ENCODE results near the gene MAP7D2.
"Not testable (repeated sequence)": the region's sequence is repeated elsewhere in the genome, so short reads cannot be mapped to it uniquely, and the experiment has no call there.

Gene MAP7D2

DNA sequence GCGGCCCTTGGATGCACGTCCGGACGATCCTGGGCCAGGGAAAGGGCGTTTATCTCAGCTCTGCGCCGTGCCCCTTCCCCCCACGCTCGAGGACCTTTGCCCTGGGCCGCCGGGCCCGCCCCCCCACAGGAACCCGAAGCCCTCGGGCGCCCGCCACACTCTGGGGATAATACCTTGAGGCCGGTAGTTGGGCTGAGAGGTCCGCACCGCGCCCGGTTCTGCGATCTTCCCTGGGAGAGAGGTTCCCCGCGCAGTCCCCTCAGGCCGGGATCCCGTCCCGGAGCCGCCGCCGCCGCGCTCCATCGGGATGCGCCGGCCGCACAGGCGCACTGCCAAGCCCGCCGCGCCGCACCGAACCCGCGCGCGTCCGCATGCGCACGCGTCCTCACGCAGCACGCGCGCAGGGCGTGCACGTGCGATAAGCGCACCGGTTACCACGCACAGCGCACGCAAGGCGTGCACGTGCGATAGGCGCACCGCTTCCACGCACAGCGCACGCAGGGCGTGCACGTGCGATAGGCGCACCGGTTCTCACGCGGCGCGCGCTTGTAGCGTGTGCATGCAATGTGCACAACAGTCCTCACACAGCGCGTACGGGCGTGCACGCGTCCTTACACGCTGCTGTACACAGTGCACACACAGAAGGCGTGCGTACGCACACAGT is at the start of gene MAP7D2:
MAP7D2 (minus strand) TSS at position 331 of the 664 bp plus-strand sequence; CDS start at position 303, 28 bp downstream.
- in situ Hi-C loops (cut with HindIII; ENCODE audit: low pct_unique_long_range_greater_than_20kb, low sequenced_read_pairs), result no loop called here
- TF ChIP-seq JUND (IDR thresholded peaks at IDR 0.05; ENCODE audit: low read depth), result no peak

DNA sequence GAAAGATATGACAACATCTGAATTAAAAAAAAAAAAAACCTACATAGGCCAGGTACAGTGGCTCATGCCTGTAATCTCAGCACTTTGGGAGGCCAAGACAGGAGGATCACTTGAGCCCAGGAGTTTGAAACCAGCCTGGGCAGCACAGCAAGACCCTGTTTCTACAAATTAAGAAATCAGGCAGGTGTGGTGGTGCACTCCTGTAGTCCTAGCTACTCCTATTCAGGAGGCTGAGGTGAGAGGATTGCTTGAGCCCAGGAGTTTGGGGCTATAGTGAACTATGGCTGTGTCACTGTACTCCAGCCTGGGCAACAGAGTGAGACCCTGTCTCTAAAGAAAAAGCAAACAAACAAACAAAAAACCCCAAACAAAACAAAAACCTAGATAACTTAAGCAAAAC is 45.8 kb upstream of the MAP7D2 start:
- DNase-seq (ENCODE audit: low read depth in 1 of 2, low spot score in 1 of 2); in situ Hi-C loops (cut with HindIII; ENCODE audit: low pct_unique_long_range_greater_than_20kb, low sequenced_read_pairs): not testable (repeated sequence)

More for the DNA sequence above, at the start of gene MAP7D2:
- no peak for DNase-seq (ENCODE audit: low read depth in 1 of 2, low spot score in 1 of 2)

DNA sequence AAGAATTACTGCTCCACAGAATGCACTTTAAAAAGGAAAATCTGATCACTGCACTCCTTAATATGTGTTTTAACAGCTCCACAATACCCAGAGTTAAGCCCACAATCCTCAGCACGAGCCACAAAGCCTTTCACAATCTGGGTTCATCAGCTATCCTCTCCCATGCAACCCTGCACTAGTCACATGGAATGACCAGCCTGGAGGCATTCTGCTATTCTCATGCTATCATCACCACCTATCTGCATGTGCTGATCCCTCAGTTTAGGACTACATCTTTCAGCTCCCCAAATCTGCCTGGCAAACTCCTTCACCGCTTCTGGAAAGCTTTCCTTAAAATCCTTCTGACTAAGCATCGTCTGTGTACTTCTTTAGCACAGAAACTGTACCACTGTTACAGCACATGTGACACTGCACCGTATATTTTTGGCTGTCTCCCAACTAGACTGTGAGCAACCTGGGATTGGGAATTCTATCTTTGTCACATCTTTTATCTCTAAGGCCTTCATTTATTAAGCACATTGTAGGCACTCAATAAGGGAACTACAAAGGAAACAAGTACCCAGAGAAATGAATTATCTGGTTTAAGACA is 43.2 kb upstream of the MAP7D2 start:
- no peak for TF ChIP-seq JUND (IDR thresholded peaks at IDR 0.05; ENCODE audit: low read depth)
- in situ Hi-C loops (cut with HindIII; ENCODE audit: low pct_unique_long_range_greater_than_20kb, low sequenced_read_pairs), result no loop called here
- DNase-seq (ENCODE audit: low read depth in 1 of 2, low spot score in 1 of 2), result no peak

DNA sequence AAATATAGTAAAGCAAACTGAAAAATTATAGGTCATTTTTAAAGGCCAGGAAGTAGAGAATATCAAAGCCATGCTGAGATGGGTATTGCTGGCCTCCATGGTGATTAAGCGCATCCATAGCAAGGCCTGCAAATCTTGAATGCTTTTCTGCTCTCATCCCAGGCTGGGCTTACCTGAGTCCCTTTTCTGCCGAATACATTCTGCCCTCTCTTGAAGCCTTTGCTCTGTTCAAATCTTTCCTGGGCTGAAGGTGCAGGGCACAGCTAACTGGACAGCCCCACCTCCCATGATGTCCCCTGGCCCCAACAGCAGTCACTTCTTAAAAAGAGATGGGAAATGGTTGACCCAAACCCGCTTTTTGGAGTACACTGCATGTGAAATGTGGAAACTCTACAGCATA is 35.0 kb upstream of the MAP7D2 start:
- no peak for TF ChIP-seq JUND (IDR thresholded peaks at IDR 0.05; ENCODE audit: low read depth)
- no peak for DNase-seq (ENCODE audit: low read depth in 1 of 2, low spot score in 1 of 2)
- in situ Hi-C loops (cut with HindIII; ENCODE audit: low pct_unique_long_range_greater_than_20kb, low sequenced_read_pairs), result no loop called here

DNA sequence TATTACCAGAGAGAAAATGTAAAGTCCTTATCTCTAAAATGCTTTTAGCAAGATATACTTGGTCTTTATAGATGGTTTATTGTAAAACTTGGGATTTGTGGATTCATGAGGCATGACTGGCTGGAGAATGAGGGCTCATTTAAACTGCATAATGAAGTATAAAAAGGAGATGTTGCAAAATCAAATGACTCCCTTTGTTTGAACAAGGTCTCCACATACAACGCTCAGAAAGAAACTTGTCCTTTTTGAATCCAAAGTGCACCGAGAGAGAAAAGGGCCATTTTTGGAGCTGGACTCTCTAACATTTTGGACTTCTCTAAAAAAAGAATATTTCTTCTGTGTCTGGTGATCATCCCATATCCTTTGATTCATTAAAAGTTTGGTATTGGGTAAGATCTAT is 32.6 kb upstream of the MAP7D2 start:
- no peak for TF ChIP-seq JUND (IDR thresholded peaks at IDR 0.05; ENCODE audit: low read depth)
- DNase-seq (ENCODE audit: low read depth in 1 of 2, low spot score in 1 of 2), result no peak
- in situ Hi-C loops (cut with HindIII; ENCODE audit: low pct_unique_long_range_greater_than_20kb, low sequenced_read_pairs), result no loop called here

DNA sequence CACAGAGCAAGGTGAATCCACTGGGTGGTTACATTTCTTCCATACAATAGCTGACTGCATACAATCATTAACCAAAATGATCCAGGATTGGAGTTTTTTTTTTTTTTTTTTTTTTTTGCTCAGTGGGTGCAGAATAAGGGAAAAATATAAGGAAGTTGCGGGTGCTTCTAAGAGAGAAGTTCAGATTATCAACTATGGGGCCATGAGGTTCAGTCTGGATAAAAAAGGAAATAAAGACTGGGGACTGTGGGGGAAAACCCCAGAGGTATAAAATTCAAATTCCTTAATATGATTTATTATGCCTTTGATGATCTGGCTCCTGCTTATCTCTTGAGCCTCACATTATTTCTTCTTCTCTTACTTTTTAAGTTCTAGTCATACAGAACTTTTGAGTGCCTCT is 30.9 kb upstream of the MAP7D2 start:
- TF ChIP-seq JUND (IDR thresholded peaks at IDR 0.05; ENCODE audit: low read depth), result no peak
- no peak for DNase-seq (ENCODE audit: low read depth in 1 of 2, low spot score in 1 of 2)
- in situ Hi-C loops (cut with HindIII; ENCODE audit: low pct_unique_long_range_greater_than_20kb, low sequenced_read_pairs), result no loop called here

DNA sequence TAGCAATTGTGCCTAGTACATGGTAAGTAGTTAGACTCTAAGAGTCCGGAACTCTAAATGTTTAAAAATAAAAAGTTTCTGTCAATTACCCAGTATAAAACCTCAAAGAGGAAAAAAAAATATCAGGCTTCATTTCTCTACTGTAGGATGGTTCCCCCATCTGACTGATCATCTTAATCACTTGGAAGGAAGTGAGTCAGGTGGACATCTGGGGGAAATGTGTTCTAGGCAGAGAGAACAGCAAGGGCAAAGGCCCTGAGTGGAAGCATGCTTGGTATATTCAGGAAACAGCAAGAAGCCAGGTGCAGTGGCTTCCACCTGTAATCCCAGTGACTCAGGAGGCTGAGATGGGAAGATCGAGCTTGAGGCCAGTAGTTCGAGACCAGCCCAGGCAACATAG is 27.8 kb upstream of the MAP7D2 start:
- in situ Hi-C loops (cut with HindIII; ENCODE audit: low pct_unique_long_range_greater_than_20kb, low sequenced_read_pairs), result no loop called here
- no peak for DNase-seq (ENCODE audit: low read depth in 1 of 2, low spot score in 1 of 2)

DNA sequence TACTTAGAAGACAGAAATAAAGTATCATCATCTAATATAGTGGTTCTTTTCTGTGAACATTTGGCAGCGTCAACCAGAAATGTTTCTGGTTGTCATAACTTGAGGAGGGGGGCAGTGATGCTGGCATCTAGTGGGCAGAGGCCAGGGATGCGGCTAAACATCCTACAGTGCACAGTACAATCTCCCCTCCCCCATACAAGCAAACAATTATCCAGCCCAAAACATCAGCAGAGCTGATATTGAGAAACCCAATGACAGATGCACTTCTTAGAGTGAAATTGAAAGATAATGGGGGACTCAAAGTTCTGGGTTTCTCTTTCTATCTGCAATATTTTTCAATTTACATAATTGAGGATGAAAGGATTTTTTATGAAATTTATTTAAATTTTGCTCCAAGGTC is 26.9 kb upstream of the MAP7D2 start:
- TF ChIP-seq JUND (IDR thresholded peaks at IDR 0.05; ENCODE audit: low read depth), result no peak
- DNase-seq (ENCODE audit: low read depth in 1 of 2, low spot score in 1 of 2), result no peak
- in situ Hi-C loops (cut with HindIII; ENCODE audit: low pct_unique_long_range_greater_than_20kb, low sequenced_read_pairs), result no loop called here

More for the DNA sequence above, 27.8 kb upstream of the MAP7D2 start:
- no peak for TF ChIP-seq JUND (IDR thresholded peaks at IDR 0.05; ENCODE audit: low read depth)

DNA sequence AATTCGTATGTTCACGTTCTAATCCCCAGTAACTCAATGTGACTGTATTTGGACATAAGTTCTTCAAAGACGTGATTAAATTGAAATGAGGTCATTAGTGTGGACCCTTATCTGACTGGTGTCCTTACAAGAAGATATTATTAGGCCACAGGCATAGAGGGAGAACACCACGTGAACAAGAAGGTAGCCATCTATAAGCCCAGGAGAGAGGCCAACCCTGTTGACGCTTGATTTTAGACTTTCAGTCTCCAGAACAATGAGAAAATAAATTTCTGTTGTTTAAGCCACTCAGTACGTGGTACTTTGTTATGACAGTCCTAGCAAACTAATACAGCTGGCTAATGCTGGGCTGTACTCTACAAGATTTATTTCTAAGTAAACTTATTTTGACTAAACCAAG is 26.4 kb upstream of the MAP7D2 start:
- no peak for TF ChIP-seq JUND (IDR thresholded peaks at IDR 0.05; ENCODE audit: low read depth)
- no peak for DNase-seq (ENCODE audit: low read depth in 1 of 2, low spot score in 1 of 2)
- in situ Hi-C loops (cut with HindIII; ENCODE audit: low pct_unique_long_range_greater_than_20kb, low sequenced_read_pairs), result no loop called here

DNA sequence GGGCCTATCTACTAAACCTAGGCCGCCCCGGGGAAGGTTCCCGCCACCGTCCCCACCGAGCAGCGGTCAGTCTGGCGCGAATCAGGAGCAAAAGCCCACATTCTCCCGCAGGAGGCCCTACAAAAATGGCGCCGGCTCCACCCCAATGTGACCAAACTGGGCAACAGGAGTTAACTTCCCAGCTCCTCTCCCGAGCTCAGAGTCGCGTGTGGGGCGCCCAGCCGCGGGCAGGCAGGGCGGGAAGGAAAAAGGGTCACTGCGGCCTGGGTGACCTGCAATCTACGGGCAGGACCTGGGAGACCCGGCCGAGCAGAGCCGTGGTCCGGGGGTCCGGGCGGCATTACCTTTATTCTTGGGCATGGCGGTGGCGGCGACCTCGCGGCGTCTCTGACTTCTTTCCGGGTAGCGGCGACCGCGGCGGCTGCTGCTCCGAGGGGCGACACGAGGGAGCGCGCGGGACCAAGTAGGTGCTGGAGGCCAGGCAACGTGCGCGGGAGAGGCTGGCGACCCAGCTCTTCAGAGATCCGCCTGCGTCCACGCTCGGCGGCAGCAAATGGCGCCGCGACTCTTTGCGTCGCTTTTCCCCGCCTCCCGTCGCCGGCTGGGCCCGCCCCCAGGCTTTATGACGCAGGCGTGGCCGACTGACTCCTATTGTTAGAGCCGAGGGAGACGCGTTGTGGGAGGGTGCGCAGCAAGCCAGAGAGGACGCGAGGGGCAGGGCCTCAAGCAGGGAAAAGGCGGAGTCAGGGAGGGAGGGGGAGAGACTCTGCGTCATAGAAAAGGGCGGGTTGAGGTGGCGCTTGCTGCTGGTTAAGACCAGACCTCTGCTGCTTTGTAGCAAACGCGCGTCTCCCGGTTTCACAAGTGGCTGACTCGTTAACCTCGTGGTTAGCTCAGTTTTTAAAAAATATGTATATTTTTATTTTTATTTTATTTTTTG is 24.8 kb upstream of the MAP7D2 start, which contains the start of gene EIF1AX:
EIF1AX (minus strand) TSS at position 558 of the 940 bp plus-strand sequence; CDS start at position 360, 198 bp downstream.
- peak; percentile 56 to 98 for DNase-seq (ENCODE audit: low read depth in 1 of 2, low spot score in 1 of 2)
- in situ Hi-C loops (cut with HindIII; ENCODE audit: low pct_unique_long_range_greater_than_20kb, low sequenced_read_pairs), result no loop called here
- TF ChIP-seq JUND (IDR thresholded peaks at IDR 0.05; ENCODE audit: low read depth), result no peak

DNA sequence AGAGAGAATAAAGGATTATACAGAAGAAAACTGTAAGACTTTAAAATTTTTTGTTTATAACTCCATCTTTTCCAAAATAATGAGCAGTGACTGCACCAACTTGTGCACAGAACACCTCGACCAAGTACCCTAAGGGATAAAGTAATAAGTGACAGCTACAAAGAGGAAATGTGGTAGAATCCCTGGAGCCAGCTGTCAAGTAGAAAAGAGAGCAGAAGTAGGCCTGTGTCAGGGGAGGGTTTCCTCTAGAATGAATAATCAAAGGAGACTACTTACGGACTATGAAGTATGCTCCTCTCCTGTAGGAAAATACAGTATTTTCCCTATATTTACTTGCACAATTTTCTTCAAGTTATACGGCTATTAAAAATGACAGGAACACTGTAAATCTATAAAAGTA is 23.7 kb upstream of the MAP7D2 start:
- DNase-seq (ENCODE audit: low read depth in 1 of 2, low spot score in 1 of 2), result no peak
- no peak for TF ChIP-seq JUND (IDR thresholded peaks at IDR 0.05; ENCODE audit: low read depth)

DNA sequence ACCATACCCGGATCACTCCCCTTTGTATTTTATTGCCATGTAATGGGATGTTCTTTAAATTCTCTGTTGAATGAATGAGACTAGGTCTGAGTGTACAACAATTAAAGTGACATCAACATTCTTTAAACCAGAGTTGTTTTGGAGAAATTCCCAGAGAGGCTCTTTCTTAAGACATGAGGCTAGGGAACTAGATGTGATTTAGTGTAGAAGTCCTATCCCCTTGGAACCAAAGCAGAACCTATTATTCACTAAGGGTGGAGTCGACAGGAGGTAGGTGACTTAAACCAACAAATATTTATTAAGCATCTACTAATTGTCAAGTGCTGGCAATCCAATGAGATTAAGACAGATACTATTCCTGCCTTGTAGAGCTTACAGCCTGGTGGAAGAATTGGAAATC is 23.3 kb upstream of the MAP7D2 start:
- no peak for DNase-seq (ENCODE audit: low read depth in 1 of 2, low spot score in 1 of 2)
- TF ChIP-seq JUND (IDR thresholded peaks at IDR 0.05; ENCODE audit: low read depth), result no peak

More for the DNA sequence above, 23.7 kb upstream of the MAP7D2 start:
- in situ Hi-C loops (cut with HindIII; ENCODE audit: low pct_unique_long_range_greater_than_20kb, low sequenced_read_pairs), result no loop called here

DNA sequence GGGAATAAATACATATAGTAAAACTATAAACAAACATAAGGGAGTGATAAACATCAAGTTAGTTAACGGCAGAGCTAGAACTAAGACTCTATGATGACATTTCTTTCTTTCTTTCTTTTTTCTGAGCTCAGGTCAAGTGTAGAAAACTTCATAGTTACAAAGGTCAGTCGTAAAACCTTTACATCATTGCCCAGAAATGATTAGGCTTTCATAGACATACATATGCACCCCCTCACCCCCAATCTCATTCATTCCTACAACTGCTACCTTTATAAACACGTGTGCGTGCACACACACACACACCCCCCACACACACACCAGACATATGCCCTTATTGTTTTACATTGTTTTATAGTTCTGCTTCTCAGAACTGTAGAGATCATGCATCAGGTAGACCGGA is 19.2 kb upstream of the MAP7D2 start:
- in situ Hi-C loops (cut with HindIII; ENCODE audit: low pct_unique_long_range_greater_than_20kb, low sequenced_read_pairs), result no loop called here
- DNase-seq (ENCODE audit: low read depth in 1 of 2, low spot score in 1 of 2), result no peak
- no peak for TF ChIP-seq JUND (IDR thresholded peaks at IDR 0.05; ENCODE audit: low read depth)

More for the DNA sequence above, 23.3 kb upstream of the MAP7D2 start:
- in situ Hi-C loops (cut with HindIII; ENCODE audit: low pct_unique_long_range_greater_than_20kb, low sequenced_read_pairs), result no loop called here
